HCT116 (cell line): ENCODE data around the gene IFITM1. TPM values are rescaled to one million over a fixed set of nuclear protein-coding genes. Genes with fewer than 3 reads are reported as not detected.

Experiments
- ATAC-seq: fragments of 200-7000 bp; cut with Tn5 transposase; 2 replicates; pipeline ENCODE4 v1.9.1; 2020; ENCODE audit warnings: mild to moderate bottlenecking, moderate library complexity
- BruUV-seq: library from RNA; stranded (reverse); fragments of 400-500 nt; replicated peaks from 2 replicates; lab custom pipeline; 2021; lab: Mats Ljungman, UMichigan
- CTCF ChIA-PET: fragments of 300-600 bp; sonication (Branson Sonifier 250); formaldehyde crosslinking; loops from one replicate; lab custom pipeline; 2021; ENCODE audit warnings: antibody characterized with exemption; lab: Charles Lee
- POLR2A ChIA-PET: fragments of 300-600, 350-600 bp; sonication (Branson Sonifier 250); formaldehyde crosslinking; loops from one replicate; lab custom pipeline; 2021; ENCODE audit warnings: antibody characterized with exemption; lab: Charles Lee
- RAD21 ChIA-PET, 2 experiments: fragments of 300-600 bp; sonication (Branson Sonifier 250); formaldehyde crosslinking; loops; one replicate each; lab custom pipeline; 2023; ENCODE audit warnings: low total read pairs in 2 of 2; ENCODE audit not compliant: uncharacterized antibody in 2 of 2, unreplicated experiment in 2 of 2, low non-redundant PET in 1 of 2; lab: Charles Lee
- DNase-seq: peaks from one replicate; pipeline ENCODE4 v3.0.0-alpha.2; 2010; ENCODE audit warnings: low read depth, low spot score
- H2AFZ ChIP-seq: fragments of 200-600 bp; shearing (Covaris generic), sonication (generic); 2 replicates; pipeline ENCODE4 v1.6.1; 2017; ENCODE audit warnings: low read depth, mixed run types, mixed read lengths, antibody characterized with exemption, low read length; ENCODE audit not compliant: poor library complexity, severe bottlenecking
- H3K27ac ChIP-seq: 2 replicates; pipeline ENCODE4 v1.5.1; 2012; ENCODE audit warnings: low read depth, low read length
- H3K27me3 ChIP-seq: fragments of 200-600 bp; sonication (generic); 2 replicates; pipeline ENCODE4 v1.6.1; 2016; ENCODE audit warnings: mixed run types, low read length, mixed read lengths; ENCODE audit not compliant: insufficient read depth
- H3K36me3 ChIP-seq, 2 experiments: fragments of 200-500 bp in 1 of 2; fragments of 200-600 bp in 1 of 2; sonication (Bioruptor generic) in 1 of 2; sonication (generic) in 1 of 2; 2 replicates each; pipeline versions ENCODE4 v1.5.1 to v1.6.1; 2014 to 2016; ENCODE audit warnings: low read length in 2 of 2, inconsistent platforms in 1 of 2, mixed read lengths in 1 of 2, mixed run types in 1 of 2; ENCODE audit not compliant: insufficient read depth in 2 of 2, control insufficient read depth in 1 of 2
- H3K4me1 ChIP-seq, 2 experiments: fragments of 200-600 bp in 1 of 2; sonication (generic) in 1 of 2; 2 replicates each; pipeline versions ENCODE4 v1.5.1 to v1.6.1; 2012 to 2017; ENCODE audit warnings: low read length in 2 of 2, inconsistent platforms in 1 of 2, mild to moderate bottlenecking in 1 of 2, mixed read lengths in 1 of 2, mixed run types in 1 of 2, moderate library complexity in 1 of 2; ENCODE audit not compliant: insufficient read depth in 2 of 2, control insufficient read depth in 1 of 2
- H3K4me2 ChIP-seq: fragments of 200-600 bp; sonication (generic); 2 replicates; pipeline ENCODE4 v1.6.1; 2017; ENCODE audit warnings: mixed run types, low read length, mixed read lengths
- H3K4me3 ChIP-seq, 2 experiments: fragments of 200-600 bp in 1 of 2; sonication (generic) in 1 of 2; replicated peaks in 1 of 2; 2 replicates each; pipeline ENCODE4 v1.5.1; 2011 to 2016; ENCODE audit warnings: low read length in 2 of 2, control low read depth in 1 of 2, low read depth in 1 of 2, mild to moderate bottlenecking in 1 of 2, mixed read lengths in 1 of 2, mixed run types in 1 of 2
- H3K79me2 ChIP-seq: fragments of 200-600 bp; sonication (generic); 2 replicates; pipeline ENCODE4 v1.6.1; 2017; ENCODE audit warnings: mild to moderate bottlenecking, mixed run types, low read length, moderate library complexity, mixed read lengths; ENCODE audit not compliant: insufficient read depth
- H3K9ac ChIP-seq: fragments of 200-600 bp; sonication (generic); 2 replicates; pipeline ENCODE4 v1.6.1; 2016; ENCODE audit warnings: low read length, mixed read lengths
- H3K9me2 ChIP-seq: fragments of 200-600 bp; sonication (generic), shearing (Covaris generic); 2 replicates; pipeline ENCODE4 v1.6.1; 2017; ENCODE audit warnings: mixed run types, mild to moderate bottlenecking, moderate library complexity; ENCODE audit not compliant: insufficient read depth
- H3K9me3 ChIP-seq, 2 experiments: fragments of 200-500 bp in 1 of 2; fragments of 200-600 bp in 1 of 2; sonication (Bioruptor generic) in 1 of 2; sonication (generic) in 1 of 2; 2 replicates each; pipeline ENCODE4 v1.6.1; 2014 to 2017; ENCODE audit warnings: low read length in 2 of 2, mixed read lengths in 2 of 2, inconsistent platforms in 1 of 2, low read depth in 1 of 2, mild to moderate bottlenecking in 1 of 2, mixed run types in 1 of 2, moderate library complexity in 1 of 2; ENCODE audit not compliant: control insufficient read depth in 1 of 2, insufficient read depth in 1 of 2
- H4K20me1 ChIP-seq: fragments of 200-600 bp; sonication (generic), shearing (Covaris generic); 2 replicates; pipeline ENCODE4 v1.6.1; 2017; ENCODE audit warnings: mixed run types, mild to moderate bottlenecking, moderate library complexity; ENCODE audit not compliant: insufficient read depth
- CBX3 ChIP-seq: IDR thresholded peaks from 2 replicates; pipeline ENCODE4 v1.6.1; 2012; ENCODE audit warnings: low read depth
- CTCF ChIP-seq, 3 experiments: fragments of 200-600 bp in 1 of 3; sonication (generic) in 1 of 3; IDR thresholded peaks in 2 of 3; conservative IDR thresholded peaks in 1 of 3; 2 replicates each; pipeline ENCODE4 v1.5.1; 2012 to 2017; ENCODE audit warnings: low read depth in 2 of 3, low read length in 2 of 3, antibody characterized with exemption in 1 of 3, borderline replicate concordance in 1 of 3, control low read depth in 1 of 3, mild to moderate bottlenecking in 1 of 3, mixed read lengths in 1 of 3, mixed run types in 1 of 3, moderate library complexity in 1 of 3; ENCODE audit not compliant: insufficient read depth in 1 of 3
- EGR1 ChIP-seq: IDR thresholded peaks from 2 replicates; pipeline ENCODE4 v1.6.1; 2012; ENCODE audit warnings: low read depth
- ELF1 ChIP-seq: IDR thresholded peaks from 2 replicates; pipeline ENCODE4 v1.6.1; 2012; ENCODE audit warnings: low read depth, borderline replicate concordance
- FOSL1 ChIP-seq: IDR thresholded peaks from 2 replicates; pipeline ENCODE4 v1.6.1; 2012; ENCODE audit warnings: low read depth
- POLR2A ChIP-seq: IDR thresholded peaks from 2 replicates; pipeline ENCODE4 v1.7.0; 2011; ENCODE audit warnings: borderline replicate concordance; ENCODE audit not compliant: insufficient read depth, insufficient read length; ENCODE audit errors: extremely low read depth
- REST ChIP-seq: IDR thresholded peaks from 2 replicates; pipeline ENCODE4 v1.6.1; 2012; ENCODE audit warnings: low read depth
- SP1 ChIP-seq: IDR thresholded peaks from 2 replicates; pipeline ENCODE4 v1.6.1; 2012; ENCODE audit warnings: low read depth
- TCF7L2 ChIP-seq: IDR thresholded peaks from 2 replicates; pipeline ENCODE4 v1.7.0; 2011; ENCODE audit warnings: borderline replicate concordance, inconsistent platforms; ENCODE audit not compliant: insufficient read depth, insufficient read length; ENCODE audit errors: extremely low read depth
- YY1 ChIP-seq: IDR thresholded peaks from 2 replicates; pipeline ENCODE4 v1.6.1; 2011; ENCODE audit warnings: low read length, low read depth, moderate library complexity, mild to moderate bottlenecking; ENCODE audit not compliant: insufficient replicate concordance; ENCODE audit errors: extremely low read depth
- ZBTB33 ChIP-seq: IDR thresholded peaks from 2 replicates; pipeline ENCODE4 v1.6.1; 2011; ENCODE audit warnings: mild to moderate bottlenecking, low read length, moderate library complexity; ENCODE audit not compliant: insufficient replicate concordance; ENCODE audit errors: extremely low read depth
- ZFX ChIP-seq: fragments of 450-650 bp; IDR thresholded peaks from 2 replicates; pipeline ENCODE4 v1.6.1; 2017
- intact Hi-C: fragments of 100-400 bp; cut with micrococcal nuclease; formaldehyde crosslinking; loops from 2 replicates; pipeline ENCODE4 v1.10.0; 2022
- total RNA-seq: library from RNA; stranded (reverse); gene quantifications from one replicate; pipeline ENCODE4 v1.2.1, GENCODE V29; 2021; ENCODE audit not compliant: unreplicated experiment

IFITM1 gene
- total RNA-seq, 1 experiment from 2014 or later: 6.1 TPM

- Histone ChIP-seq H3K36me3 (no peaks in the 10 kb centered on the region), H4K20me1 (no peaks in the 10 kb centered on the region), H3K4me3 (no peak overlapping the region), H2AFZ (no peak overlapping the region), H3K9me3 (no peaks in the 10 kb centered on the region), H3K79me2 (no peaks in the 10 kb centered on the region), H3K27me3 (no peaks in the 10 kb centered on the region), H3K9ac (no peak overlapping the region), H3K4me1 (no peaks in the 10 kb centered on the region), H3K27ac (no peak overlapping the region)
- no peak for DNase-seq
- ATAC-seq: no peak
- ChIA-PET CTCF (no interaction called here), RAD21 (no interaction called here), POLR2A (interaction anchor here (1.4 kb wide), 1 partner anchor 15 kb away, joined by 4 read pairs; no protein-coding TSS in a partner anchor)
- intact Hi-C loops: no loop called here
- no TSS peak for BruUV-seq
- TF ChIP-seq SP1 (no peak), ZFX (no peak), REST (no peak), TCF7L2 (no peak), CTCF (IDR thresholded peaks at IDR 0.05 in 2 of 3, conservative IDR thresholded peaks at IDR 0.05 in 1 of 3; ENCODE audit: borderline replicate concordance in 1 of 3, insufficient read depth in 1 of 3, low read depth in 2 of 3, low read length in 2 of 3) (no peak), ELF1 (no peak), CBX3 (no peak), POLR2A (no peak), FOSL1 (no peak), YY1 (no peak), ZBTB33 (no peak), EGR1 (no peak)
- TF ChIP-seq, all 23 proteins: peak for 0
- Histone ChIP-seq H3K4me2 (no peak overlapping the region), H3K9me2 (no peaks in the 10 kb centered on the region)
Observed at GRCh38 chr11:340539-341512, 27.0 kb downstream of the IFITM1 start.
